NCI-H1436 treated with DMSO at 0.1 percent for 48 hours (cell line): ENCODE data around the gene LRRC3.

Experiments used
- DNase-seq: peaks from one replicate; lab custom pipeline; 2025; lab: John Stamatoyannopoulos, UW

LRRC3 gene

DNA sequence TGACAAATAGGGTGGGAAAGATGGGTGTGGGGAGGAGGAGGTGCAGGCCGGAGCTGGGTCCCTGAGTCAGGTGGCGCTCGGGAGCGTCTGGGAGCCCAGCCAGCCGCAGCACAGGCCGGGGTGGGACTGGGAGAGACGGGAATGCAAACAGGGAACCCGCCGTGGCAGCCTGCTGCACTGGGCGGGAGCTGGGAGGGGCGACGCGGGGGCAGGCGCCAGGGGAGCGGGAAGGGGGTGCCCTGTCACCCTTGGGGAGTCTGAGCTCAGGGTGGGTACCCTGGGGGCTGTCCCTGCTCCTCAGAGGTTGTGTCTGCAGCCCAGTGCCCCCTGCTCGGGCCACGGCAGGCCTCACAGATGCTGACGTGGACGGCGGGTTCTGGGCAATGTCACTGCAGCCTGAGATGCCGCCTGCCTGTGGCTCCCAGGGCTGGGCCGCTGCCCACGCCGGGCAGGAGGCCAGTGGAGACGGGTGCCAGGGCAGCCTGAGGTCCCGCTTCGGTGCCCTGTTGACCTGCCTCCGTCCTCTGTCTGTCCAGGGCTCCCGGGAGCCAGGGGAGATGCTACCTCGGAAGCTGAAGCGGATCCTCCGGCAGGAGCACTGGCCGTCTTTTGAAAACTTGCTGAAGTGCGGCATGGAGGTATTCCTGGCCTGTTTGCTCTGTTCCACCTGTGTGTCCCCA lies 16.6 kb upstream of the LRRC3 start:
- no peak for DNase-seq

GRCh38 chr21:44439211-44439600 lies 16.1 kb upstream of the LRRC3 start:
- no peak for DNase-seq

DNA sequence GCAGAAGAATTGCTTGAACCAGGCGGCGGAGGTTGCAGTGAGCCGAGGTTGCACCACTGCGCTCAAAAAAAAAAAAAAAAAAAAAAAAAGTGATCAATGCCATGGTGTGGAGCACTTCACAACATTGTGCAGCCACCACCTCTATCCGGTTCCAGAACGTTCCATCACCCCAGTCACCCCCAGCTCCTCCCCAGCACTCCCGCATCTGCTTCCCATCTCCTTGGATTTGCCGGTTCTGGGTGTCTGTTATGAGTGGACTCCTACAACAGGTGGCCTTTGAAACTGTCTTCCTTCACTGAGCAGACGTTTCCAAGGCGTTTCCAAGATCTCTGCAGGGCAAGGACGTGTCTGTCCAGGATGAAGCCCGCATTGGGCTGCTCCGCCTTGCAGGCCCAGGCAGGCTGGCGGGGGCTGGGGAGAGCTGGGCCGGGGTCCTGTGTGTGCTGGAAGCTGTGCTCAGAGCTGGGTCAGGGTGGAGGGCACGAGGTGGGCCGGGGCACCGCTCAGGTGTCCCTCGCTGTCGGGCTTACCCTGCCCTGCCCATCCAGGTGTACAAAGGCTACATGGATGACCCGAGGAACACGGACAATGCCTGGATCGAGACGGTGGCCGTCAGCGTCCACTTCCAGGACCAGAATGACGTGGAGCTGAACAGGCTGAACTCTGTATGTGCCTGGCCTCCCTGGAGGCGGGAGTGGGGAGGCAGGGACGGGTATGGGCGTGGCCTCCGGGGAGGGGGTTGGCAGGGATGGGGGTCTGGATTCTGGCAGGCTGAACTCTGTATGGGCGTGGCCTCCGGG lies 14.9 kb upstream of the LRRC3 start:
- DNase-seq = no peak

DNA sequence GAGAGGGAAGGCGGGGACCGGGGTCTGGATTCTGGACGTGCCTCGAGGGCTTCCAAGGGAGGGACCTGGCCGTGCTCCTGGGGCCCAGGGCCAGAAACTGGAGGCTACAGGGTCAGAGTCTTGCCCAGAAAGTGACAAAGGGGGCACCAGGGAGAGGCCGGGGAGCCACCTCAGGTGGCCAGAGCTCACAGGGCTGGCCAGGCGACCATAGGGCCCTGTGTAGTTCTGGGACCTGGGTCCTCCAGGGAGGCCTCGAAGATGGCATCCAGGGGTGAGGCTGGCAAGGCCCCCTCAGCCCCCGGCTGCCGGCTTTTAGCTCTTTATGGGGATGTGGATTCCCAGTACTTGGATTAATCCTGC lies 14.3 kb upstream of the LRRC3 start:
- no peak for DNase-seq

- DNase-seq = no peak
Measured at GRCh38 chr21:44441581-44442265, 13.6 kb upstream of the LRRC3 start.

DNA sequence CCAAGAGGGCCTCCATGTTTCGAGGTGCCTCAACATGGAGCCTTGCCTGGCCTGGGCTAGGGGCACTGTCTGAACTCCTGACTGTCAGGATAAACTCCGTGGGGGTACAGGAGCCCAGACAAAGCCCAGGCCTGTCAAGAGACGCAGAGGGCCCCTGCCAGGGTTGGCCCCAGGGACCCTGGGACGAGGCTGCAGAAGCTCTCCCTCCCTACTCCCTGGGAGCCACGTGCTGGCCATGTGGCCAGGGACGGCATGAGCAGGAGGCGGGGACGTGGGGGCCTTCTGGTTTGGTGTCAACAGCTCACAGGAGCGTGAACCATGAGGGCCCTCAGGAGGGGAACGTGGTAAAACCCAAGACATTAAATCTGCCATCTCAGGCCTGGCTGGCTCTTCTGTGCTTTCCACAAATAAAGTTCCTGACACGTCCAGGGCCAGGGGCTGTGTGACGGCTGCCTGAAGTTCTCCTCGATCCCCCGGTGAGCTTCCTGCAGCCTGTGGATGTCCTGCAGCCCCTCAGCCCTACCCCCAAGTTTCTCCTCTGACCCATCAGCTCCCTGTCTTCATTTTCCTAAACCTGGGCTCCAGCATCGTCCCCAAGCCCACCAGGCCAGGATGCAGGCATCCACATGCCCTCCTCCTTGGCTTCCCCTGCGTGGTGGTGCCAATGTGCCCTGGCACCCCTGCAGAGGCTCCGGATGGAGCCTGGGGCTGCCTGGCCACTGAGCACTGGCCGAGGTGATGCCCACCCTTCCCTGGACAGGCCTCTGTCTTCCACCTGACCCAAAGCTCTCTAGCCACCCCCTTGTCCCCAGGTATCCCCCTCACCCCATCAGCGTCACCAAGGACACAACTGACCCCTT lies 12.8 kb upstream of the LRRC3 start:
- no peak for DNase-seq

DNA sequence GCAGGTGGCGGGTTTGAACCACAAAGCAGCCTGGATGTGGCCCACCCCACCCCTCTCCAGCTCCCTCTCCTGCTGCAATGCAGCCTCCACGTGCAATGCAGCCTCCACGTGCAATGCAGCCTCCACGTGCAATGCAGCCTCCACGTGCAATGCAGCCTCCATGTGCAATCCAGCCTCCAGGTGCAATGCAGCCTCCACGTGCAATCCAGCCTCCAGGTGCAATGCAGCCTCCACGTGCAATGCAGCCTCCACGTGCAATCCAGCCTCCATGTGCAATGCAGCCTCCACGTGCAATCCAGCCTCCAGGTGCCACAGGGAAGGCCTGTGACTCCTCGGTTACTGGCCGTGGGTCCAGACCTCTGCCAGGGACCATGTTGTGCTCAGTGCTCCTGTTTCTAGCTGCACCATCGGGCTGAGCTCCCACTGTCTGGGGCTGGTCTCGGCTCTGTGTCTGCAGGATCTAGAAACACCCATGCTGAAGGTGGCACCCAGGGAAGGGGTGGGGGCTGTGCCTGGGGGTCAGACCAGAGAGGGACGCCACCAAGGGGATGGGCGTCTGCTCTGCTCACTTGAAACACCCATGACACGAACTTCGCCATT lies 11.9 kb upstream of the LRRC3 start:
- no peak for DNase-seq

- DNase-seq = no peak
Measured at GRCh38 chr21:44443891-44444285, 11.4 kb upstream of the LRRC3 start.

DNA sequence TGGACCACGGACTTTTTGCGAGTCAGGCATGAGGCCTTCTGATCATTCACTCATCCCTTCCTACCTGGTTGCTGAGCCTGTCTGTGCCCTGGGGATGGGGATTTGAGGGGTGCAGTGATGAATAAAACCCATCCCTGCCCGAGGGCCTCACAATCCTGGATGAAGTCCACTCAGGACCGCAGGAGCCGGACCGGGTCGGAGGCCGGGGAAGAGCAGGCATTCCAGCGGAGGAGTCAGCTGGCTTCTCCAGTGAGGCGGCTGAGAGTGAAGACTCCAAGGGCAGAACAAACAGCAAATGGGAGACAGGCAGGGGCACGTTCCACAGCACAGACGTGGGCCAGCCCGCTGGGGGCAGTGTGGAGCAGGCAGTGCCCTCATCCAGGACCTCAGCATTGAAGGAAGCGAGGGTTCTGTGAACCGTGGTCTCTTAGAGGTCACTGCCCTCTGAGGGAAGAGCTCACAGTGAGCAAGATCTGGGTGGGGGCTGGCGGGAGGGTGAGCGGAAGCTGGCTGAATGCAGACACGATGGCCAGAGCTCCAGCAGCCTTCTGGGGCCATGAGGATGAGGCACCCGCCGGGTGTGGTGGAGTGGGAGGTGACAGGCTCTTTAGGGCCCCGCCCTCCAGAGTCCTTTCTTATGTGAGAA lies 10.9 kb upstream of the LRRC3 start:
- DNase-seq = no peak

DNA sequence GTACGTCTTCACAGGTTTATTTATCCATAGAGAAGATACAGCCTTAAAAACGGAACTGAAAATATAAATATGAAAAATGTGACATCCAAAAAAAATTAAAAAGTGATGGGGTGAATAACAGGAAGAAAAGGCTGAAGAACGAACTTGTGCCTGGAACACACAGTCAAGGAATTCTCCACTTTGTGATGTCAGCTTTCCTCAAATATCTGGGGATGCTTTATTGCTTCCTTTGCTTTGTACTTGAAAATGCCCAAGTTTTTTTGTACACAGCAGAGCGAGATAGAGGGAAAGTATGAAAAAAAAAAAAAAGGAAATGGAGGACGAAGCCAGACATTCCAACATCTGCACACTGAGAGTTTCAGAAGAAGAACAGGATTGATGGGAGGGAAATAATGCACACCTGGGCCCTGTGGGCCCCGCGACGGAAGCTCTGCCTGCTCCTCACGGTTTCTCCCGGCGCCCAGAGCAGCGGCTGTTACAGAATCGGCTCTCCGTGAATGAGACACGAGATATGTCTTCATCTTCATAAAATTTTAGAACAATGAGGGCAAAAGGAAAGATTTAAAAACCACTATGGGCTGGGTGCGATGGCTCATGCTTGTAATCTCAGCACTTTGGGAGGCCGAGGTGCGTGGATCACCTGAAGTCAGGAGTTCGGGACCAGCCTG lies 10.0 kb upstream of the LRRC3 start:
- DNase-seq = no peak

DNA sequence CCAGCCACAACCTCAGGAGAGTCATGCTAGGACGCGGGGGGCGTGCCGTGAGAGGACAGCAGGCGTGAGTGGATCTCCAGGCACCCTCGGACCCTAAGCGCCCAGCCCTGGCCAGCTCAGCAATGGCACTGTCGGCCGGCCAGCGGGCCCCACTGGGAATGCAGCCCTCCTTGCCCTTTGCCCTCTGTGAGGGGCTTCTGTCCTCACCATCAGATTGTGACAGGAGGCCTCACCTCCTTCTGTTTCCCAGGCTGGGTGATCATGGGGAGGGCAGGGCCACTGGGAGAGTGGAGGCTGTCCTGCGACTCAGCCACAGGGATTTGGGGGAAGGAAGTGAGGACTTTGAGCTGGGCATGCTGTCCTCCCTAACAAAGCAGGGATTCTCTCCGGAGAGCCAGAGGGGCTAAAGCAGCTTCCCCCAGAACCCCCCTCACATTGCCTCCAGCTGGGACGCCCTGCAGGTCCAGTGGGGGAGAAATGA lies 6.6 kb upstream of the LRRC3 start:
- no peak for DNase-seq

GRCh38 chr21:44449473-44450363 lies 5.6 kb upstream of the LRRC3 start:
- no peak for DNase-seq

GRCh38 chr21:44450402-44450801 lies 4.9 kb upstream of the LRRC3 start:
- DNase-seq = no peak

DNA sequence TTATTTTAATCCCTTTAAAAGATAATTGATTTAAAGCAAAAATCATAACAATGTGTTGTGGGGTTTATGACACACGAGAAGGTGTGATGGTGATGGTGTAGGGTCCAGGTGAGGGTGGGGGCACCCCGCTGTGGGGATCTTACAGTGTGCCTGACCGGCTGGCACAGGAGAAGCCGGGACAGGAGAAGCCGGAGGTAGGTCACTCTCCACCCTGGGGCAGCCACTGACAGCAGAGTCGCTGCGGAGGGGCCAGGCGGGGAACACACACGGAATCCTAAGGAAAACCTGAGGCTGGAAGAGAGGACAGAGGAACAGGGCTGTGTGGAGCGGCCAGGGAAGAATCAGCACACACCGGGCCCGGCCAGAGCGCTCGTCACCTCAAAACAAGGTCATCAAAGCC lies 4.3 kb upstream of the LRRC3 start:
- DNase-seq = no peak

GRCh38 chr21:44453120-44453519 lies 2.2 kb upstream of the LRRC3 start:
- no peak for DNase-seq

DNA sequence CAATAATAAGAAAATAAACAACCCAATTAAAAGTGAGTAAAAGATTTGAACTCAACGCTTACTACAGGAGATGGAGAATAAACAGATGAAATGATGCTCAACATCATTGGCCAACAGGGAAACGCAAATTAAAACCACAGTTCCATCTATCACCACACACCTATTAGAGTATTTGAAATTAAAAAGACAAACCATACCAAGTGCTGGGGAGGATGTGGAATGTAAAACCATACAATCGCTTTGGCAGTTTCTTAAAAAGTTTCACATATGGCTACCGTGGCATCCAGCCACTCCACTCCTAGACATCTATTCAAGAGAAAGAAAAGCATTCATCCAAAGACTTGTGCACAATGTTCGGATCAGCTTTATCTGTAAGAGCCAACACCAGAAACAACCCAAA lies 1.3 kb upstream of the LRRC3 start:
- no peak for DNase-seq

GRCh38 chr21:44455524-44456213 lies 359 bp downstream of the LRRC3 start:
- no peak for DNase-seq

DNA sequence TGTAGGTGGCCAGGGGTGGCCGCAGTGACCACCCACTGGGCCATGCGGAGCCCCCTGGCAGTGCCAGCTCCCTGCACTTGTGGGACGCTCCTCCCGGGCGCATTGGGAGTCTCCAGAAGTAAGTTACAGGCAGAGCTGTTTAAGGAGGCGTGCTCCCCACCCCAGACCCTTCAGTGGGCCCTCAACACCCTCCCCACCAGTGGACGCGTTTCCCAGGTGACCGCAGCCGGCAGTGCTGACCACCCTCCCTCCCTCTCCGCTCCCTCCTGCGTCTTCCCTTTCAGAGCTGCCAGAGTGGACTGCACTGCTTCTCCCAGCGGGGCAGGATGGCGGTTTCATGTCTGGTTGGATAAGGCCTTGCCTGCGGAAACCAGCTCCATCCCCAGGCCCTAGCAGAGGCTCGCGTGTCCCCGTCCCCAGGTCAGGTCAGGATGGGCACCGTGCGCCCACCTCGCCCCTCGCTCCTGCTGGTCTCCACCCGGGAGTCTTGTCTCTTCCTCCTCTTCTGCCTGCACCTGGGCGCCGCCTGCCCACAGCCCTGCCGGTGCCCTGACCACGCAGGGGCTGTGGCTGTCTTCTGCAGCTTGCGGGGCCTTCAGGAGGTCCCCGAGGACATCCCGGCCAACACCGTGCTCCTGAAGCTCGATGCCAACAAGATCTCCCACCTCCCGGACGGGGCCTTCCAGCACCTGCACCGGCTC lies 1.1 kb downstream of the LRRC3 start:
- DNase-seq = no peak
